HEK293T (cell line): ENCODE data around the gene TMC1.

Source experiments
- CTCF ChIA-PET: fragments of 350-600 bp; formaldehyde crosslinking; extraction: SDS; loops from one replicate; lab custom pipeline; 2021; ENCODE audit warnings: antibody characterized with exemption, inconsistent platforms; lab: Yijun Ruan, JAX
- POLR2A ChIA-PET: fragments of 350-600 bp; formaldehyde crosslinking; extraction: SDS; loops from one replicate; lab custom pipeline; 2020; ENCODE audit warnings: antibody characterized with exemption, inconsistent platforms; lab: Yijun Ruan, JAX
- DNase-seq: peaks from one replicate; pipeline ENCODE4 v3.0.0; 2012; ENCODE audit warnings: mixed read lengths; ENCODE audit errors: extremely low spot score
- ARNT ChIP-seq: fragments of 450-650 bp; IDR thresholded peaks from 2 replicates; pipeline ENCODE4 v1.6.1; 2017; ENCODE audit warnings: mild to moderate bottlenecking
- BHLHE40 ChIP-seq: fragments of 450-650 bp; IDR thresholded peaks from 2 replicates; pipeline ENCODE4 v1.6.1; 2016; ENCODE audit warnings: mild to moderate bottlenecking, moderate library complexity, borderline replicate concordance
- CTBP1 ChIP-seq: fragments of 450-650 bp; IDR thresholded peaks from 2 replicates; pipeline ENCODE4 v1.6.1; 2016; ENCODE audit warnings: borderline replicate concordance
- ELF4 ChIP-seq: fragments of 450-650 bp; IDR thresholded peaks from 2 replicates; pipeline ENCODE4 v1.6.1; 2017; ENCODE audit warnings: antibody characterized with exemption
- FOXA1 ChIP-seq: fragments of 450-650 bp; IDR thresholded peaks from 2 replicates; pipeline ENCODE4 v1.6.1; 2016; ENCODE audit warnings: mild to moderate bottlenecking
- FOXK2 ChIP-seq: fragments of 450-650 bp; IDR thresholded peaks from 2 replicates; pipeline ENCODE4 v1.6.1; 2016; ENCODE audit warnings: mild to moderate bottlenecking
- FOXM1 ChIP-seq: fragments of 450-650 bp; IDR thresholded peaks from 2 replicates; pipeline ENCODE4 v1.6.1; 2017; ENCODE audit warnings: mild to moderate bottlenecking, borderline replicate concordance
- HDGF ChIP-seq: fragments of 450-650 bp; IDR thresholded peaks from 2 replicates; pipeline ENCODE4 v1.6.1; 2017; ENCODE audit warnings: antibody characterized with exemption, borderline replicate concordance
- L3MBTL2 ChIP-seq: fragments of 450-650 bp; conservative IDR thresholded peaks from 2 replicates; pipeline ENCODE4 v1.6.1; 2016; ENCODE audit warnings: mild to moderate bottlenecking
- LEF1 ChIP-seq: fragments of 450-650 bp; IDR thresholded peaks from 2 replicates; pipeline ENCODE4 v1.6.1; 2017; ENCODE audit warnings: mild to moderate bottlenecking, borderline replicate concordance
- NFRKB ChIP-seq: fragments of 450-650 bp; IDR thresholded peaks from 2 replicates; pipeline ENCODE4 v1.6.1; 2016; ENCODE audit warnings: mild to moderate bottlenecking, moderate library complexity
- SP1 ChIP-seq: fragments of 450-650 bp; IDR thresholded peaks from 2 replicates; pipeline ENCODE4 v1.6.1; 2017
- SUZ12 ChIP-seq: fragments of 450-650 bp; IDR thresholded peaks from 2 replicates; pipeline ENCODE4 v1.6.1; 2016; ENCODE audit warnings: mild to moderate bottlenecking
- TARDBP ChIP-seq: fragments of 450-650 bp; IDR thresholded peaks from 2 replicates; pipeline ENCODE4 v1.6.1; 2016
- ZNF384 ChIP-seq: fragments of 450-650 bp; IDR thresholded peaks from 2 replicates; pipeline ENCODE4 v1.6.1; 2016
- TF ChIP-seq, protein P1 (sequence below): fragments of 450-650 bp; IDR thresholded peaks from 2 replicates; pipeline ENCODE4 v1.6.1; 2016

Gene TMC1

DNA sequence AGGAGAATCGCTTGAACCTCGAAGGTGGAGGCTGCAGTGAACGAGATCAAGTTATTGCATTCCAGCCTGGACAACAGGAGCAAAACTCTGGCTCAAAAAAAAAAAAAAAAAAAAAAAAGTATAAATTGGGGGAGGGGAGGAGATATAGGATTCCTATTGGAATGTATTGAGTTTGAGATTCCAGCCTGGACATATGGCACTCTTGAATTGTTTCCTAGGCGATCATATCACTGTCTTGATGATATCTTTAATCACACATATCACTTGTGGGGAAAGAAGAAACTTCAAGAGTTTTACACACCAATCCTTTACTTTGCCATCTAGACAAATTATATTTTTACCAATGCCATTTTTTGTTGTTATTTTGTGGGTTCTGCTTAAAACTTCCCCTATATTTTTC lies 42.4 kb downstream of the TMC1 start:
- ChIA-PET POLR2A (no interaction called here), CTCF (no interaction called here)
- DNase-seq = no peak

DNA sequence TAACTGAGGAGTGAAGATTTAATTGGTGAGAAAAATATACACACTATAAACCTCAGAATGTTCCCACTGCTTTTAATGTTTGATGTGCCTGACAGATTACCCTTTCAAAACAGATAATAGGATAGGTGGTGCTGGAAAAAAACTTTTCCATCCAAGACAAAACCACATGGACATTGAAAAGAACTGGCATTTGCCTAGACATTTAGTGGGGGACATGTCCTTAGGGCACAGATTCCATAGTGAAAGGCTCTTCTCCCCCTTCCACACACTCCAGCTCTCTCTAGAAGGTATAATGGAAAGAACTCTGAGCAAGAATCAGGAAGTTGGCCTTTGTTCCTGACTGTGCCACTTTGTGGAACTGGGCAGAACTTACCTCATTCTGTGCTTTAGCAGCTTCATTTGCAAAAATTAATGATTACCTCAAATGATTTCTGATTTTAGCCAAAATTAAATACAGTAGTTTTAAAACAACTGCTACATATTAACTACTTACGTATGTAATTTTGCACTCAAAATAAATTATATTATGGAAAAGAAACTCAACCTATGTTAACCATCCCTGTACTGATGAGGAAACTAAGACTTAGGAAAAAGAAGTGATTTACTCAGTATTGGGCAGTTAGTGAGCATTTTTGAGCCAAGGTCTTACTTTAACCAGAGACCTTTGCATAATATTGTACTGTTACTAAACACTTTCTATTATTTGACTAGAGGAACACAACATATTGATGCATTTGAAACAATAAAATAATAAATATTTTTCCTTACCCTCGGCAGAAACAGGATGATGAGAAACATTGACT lies 43.3 kb downstream of the TMC1 start:
- ChIA-PET CTCF (no interaction called here), POLR2A (no interaction called here)
- TF ChIP-seq FOXK2 (no peak), ARNT (no peak), TARDBP (no peak), SUZ12 (no peak), SP1 (no peak), BHLHE40 (no peak), FOXA1 (no peak), FOXM1 (no peak), ELF4 (no peak), CTBP1 (no peak), HDGF (no peak), ZNF384 (no peak), NFRKB (no peak), LEF1 (no peak), L3MBTL2 (no peak)
- TF ChIP-seq, protein P1, sequence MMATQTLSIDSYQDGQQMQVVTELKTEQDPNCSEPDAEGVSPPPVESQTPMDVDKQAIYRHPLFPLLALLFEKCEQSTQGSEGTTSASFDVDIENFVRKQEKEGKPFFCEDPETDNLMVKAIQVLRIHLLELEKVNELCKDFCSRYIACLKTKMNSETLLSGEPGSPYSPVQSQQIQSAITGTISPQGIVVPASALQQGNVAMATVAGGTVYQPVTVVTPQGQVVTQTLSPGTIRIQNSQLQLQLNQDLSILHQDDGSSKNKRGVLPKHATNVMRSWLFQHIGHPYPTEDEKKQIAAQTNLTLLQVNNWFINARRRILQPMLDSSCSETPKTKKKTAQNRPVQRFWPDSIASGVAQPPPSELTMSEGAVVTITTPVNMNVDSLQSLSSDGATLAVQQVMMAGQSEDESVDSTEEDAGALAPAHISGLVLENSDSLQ = no peak
- DNase-seq = no peak

More for the DNA sequence above, 42.4 kb downstream of the TMC1 start:
- no peak for TF ChIP-seq HDGF

DNA sequence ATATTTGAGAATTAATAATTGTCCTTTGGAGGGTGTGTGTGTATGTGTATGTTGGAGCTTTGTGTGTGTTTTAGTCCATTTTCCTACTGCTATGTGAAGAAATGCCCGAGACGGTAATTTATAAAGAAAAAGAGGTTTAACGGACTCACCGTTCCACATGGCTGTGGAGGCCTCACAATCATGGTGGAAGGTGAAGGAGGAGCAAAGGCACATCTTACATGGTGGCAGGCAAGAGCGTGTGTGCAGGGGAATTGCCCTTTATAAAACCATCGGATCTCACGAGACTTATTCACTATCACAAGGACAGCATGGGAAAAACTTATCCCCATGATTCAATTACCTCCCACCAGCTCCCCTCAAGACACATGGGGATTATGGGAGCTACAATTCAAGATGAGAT lies 44.1 kb downstream of the TMC1 start:
- POLR2A ChIA-PET = no interaction called here
- CTCF ChIA-PET = no interaction called here
- DNase-seq = no peak
- no peak for TF ChIP-seq TARDBP
- no peak for TF ChIP-seq ZNF384
- TF ChIP-seq, protein P1 = no peak
- TF ChIP-seq ARNT = no peak
- no peak for TF ChIP-seq FOXA1
- no peak for TF ChIP-seq HDGF

DNA sequence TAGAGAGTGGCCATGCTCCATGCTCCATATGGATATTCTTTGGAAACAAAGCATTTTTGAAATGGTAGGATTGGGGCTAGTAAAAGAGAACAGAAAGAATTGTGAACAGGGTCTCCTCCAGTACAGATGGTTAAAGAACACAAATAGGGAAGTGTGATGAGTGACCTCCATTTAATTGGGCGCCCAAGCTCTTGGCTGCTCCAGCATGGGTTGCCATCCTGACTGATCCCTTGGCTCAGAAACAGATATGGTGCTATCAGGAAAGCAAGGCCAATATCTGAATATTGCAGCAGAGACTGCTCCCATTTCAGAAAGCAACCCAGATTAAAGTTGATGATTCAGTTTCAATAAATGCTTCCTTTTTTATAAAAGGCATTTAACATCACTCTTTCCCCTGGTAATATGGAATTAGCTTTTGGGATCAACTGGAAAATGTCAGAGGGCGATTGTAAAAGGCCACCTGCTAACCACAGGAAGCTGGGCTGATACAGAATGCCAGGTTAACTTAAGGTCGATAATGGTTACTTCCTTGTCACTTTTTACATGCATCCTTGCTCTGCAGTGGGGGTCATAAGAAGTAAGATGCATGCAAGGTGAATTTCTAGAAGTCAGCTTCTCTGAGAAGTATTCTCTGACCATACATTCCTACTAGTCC lies 52.9 kb downstream of the TMC1 start:
- TF ChIP-seq CTBP1 (no peak), NFRKB (no peak), ZNF384 (no peak), FOXK2 (no peak), HDGF (no peak), TARDBP (no peak), FOXM1 (no peak), ELF4 (no peak), FOXA1 (no peak), LEF1 (no peak), SP1 (no peak)
- no peak for DNase-seq
- POLR2A ChIA-PET = no interaction called here
- CTCF ChIA-PET = no interaction called here

DNA sequence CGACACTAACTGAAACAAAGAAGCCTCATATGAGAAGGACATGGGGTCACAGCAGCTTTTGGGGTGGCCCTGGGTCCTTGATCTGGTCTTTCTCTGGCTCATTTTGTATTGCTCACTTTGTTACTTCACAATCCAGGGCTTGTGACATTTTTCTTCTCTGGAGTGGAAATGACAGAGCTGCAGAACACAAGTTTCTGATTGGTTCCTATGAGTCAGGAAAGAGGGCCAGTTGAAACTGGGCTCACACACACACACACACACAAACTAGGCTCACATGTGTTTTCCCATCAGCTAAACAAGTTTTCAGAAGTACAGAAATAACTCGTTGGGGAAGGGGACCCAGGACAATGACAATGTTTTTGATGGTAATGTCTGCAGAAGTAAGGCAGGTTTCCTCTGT lies 54.3 kb downstream of the TMC1 start:
- ChIA-PET CTCF (interaction anchor here (0.5 kb wide), 1 partner anchor 21 kb away, joined by 8 read pairs; no protein-coding TSS in a partner anchor), POLR2A (no interaction called here)
- no peak for DNase-seq
- TF ChIP-seq HDGF = no peak
- no peak for TF ChIP-seq CTBP1
- no peak for TF ChIP-seq FOXM1
- no peak for TF ChIP-seq TARDBP
- TF ChIP-seq FOXA1 = no peak
- TF ChIP-seq FOXK2 = no peak
- TF ChIP-seq SUZ12 = no peak
- no peak for TF ChIP-seq LEF1
- TF ChIP-seq L3MBTL2 = no peak
- no peak for TF ChIP-seq ELF4
- no peak for TF ChIP-seq ZNF384
- TF ChIP-seq, protein P1 = no peak
- TF ChIP-seq ARNT = no peak
- no peak for TF ChIP-seq NFRKB
- no peak for TF ChIP-seq BHLHE40
- TF ChIP-seq SP1 = no peak

DNA sequence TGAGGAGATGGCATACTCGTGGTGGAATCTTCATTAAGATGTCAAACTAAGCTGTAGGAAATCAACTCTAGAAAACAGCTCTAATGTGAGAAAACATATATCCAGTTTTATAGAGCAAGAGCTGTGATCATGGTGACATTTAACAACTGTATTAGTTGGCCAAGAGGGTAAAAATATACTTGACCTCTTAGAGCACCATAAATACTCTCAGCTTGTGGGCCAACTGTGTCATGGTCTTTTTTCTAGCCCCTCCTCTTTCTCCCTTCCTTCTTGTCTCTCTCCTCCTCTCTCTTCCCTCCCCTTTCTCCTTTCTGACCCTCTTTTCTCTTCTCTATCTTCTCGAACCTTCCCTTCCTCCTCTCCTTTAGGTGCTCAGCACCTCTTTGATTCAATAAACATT lies 54.7 kb downstream of the TMC1 start:
- TF ChIP-seq ZNF384 (no peak), FOXM1 (no peak), FOXA1 (no peak), ARNT (no peak), SUZ12 (no peak), ELF4 (no peak), BHLHE40 (no peak), CTBP1 (no peak), LEF1 (no peak), L3MBTL2 (no peak), NFRKB (no peak)
- ChIA-PET POLR2A (no interaction called here), CTCF (no interaction called here)
- DNase-seq = no peak
